Body of pancreas (tissue), 4 donors: ENCODE data around the gene ZC3H12D.

Source experiments
- POLR2A ChIP-seq, 3 donors: fragments of 450-650 bp; IDR thresholded peaks; one replicate each; pipeline ENCODE4 v1.6.1; 2016; ENCODE audit warnings: antibody characterized with exemption in 3 of 3, mild to moderate bottlenecking in 2 of 3
- TF ChIP-seq, protein P1 (sequence below), 7 experiments: fragments of 450-650 bp in 4 of 7; fragments of 200-600 bp in 3 of 7; sonication (generic) in 3 of 7; IDR thresholded peaks; one replicate each; pipeline ENCODE4 v1.5.1; 2016 to 2019; ENCODE audit warnings: antibody characterized with exemption in 7 of 7

GRCh38 chr6:149493761-149494320 is 9.0 kb upstream of the ZC3H12D start:
- TF ChIP-seq, protein P1, sequence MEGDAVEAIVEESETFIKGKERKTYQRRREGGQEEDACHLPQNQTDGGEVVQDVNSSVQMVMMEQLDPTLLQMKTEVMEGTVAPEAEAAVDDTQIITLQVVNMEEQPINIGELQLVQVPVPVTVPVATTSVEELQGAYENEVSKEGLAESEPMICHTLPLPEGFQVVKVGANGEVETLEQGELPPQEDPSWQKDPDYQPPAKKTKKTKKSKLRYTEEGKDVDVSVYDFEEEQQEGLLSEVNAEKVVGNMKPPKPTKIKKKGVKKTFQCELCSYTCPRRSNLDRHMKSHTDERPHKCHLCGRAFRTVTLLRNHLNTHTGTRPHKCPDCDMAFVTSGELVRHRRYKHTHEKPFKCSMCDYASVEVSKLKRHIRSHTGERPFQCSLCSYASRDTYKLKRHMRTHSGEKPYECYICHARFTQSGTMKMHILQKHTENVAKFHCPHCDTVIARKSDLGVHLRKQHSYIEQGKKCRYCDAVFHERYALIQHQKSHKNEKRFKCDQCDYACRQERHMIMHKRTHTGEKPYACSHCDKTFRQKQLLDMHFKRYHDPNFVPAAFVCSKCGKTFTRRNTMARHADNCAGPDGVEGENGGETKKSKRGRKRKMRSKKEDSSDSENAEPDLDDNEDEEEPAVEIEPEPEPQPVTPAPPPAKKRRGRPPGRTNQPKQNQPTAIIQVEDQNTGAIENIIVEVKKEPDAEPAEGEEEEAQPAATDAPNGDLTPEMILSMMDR (IDR thresholded peaks at IDR 0.05) = no peak
- TF ChIP-seq POLR2A (IDR thresholded peaks at IDR 0.05) = no peak
